ENCODE measurements around the gene EPHA2.
A peak's percentile ranks its signal among the peaks of the same experiment; 100 is the strongest.
"Not testable (repeated sequence)": the region's sequence is repeated elsewhere in the genome, so short reads cannot be mapped to it uniquely, and the experiment has no call there.

The EPHA2 gene

GRCh38 chr1:16155537-16156410 is at the start of gene EPHA2:
EPHA2 (minus strand) TSS chr1:16156069; CDS start chr1:16155932, 137 bp downstream.
- no peak for DNase-seq

- DNase-seq: no peak
Measured at GRCh38 chr1:16205334-16205671, 49.4 kb upstream of the EPHA2 start.

GRCh38 chr1:16204634-16205333 is 48.9 kb upstream of the EPHA2 start:
- peak in 1 of 2 experiments; percentile 19 for DNase-seq

GRCh38 chr1:16204216-16204615 is 48.3 kb upstream of the EPHA2 start:
- no peak for DNase-seq

- DNase-seq: no peak
Measured at GRCh38 chr1:16203550-16203949, 47.7 kb upstream of the EPHA2 start.

GRCh38 chr1:16202281-16203210 is 46.7 kb upstream of the EPHA2 start:
- DNase-seq: no peak

- no peak for DNase-seq
Measured at GRCh38 chr1:16199700-16200099, 43.8 kb upstream of the EPHA2 start.

- DNase-seq: no peak
Measured at GRCh38 chr1:16199157-16199501, 43.3 kb upstream of the EPHA2 start.

- no peak for DNase-seq
Measured at GRCh38 chr1:16198444-16199156, 42.7 kb upstream of the EPHA2 start.

- DNase-seq: no peak
Measured at GRCh38 chr1:16196874-16197273, 41.0 kb upstream of the EPHA2 start.

- not testable (repeated sequence) for DNase-seq
Measured at GRCh38 chr1:16196139-16196538, 40.3 kb upstream of the EPHA2 start.

- no peak for DNase-seq
Measured at GRCh38 chr1:16195518-16195905, 39.6 kb upstream of the EPHA2 start.

- no peak for DNase-seq
Measured at GRCh38 chr1:16191916-16192546, 36.2 kb upstream of the EPHA2 start.

GRCh38 chr1:16191309-16191708 is 35.4 kb upstream of the EPHA2 start:
- no peak for DNase-seq

GRCh38 chr1:16189921-16190621 is 34.2 kb upstream of the EPHA2 start:
- DNase-seq: no peak

GRCh38 chr1:16189003-16189402 is 33.1 kb upstream of the EPHA2 start:
- DNase-seq: no peak

GRCh38 chr1:16187748-16188401 is 32.0 kb upstream of the EPHA2 start:
- peak; percentile 29 to 42 for DNase-seq

GRCh38 chr1:16186655-16187235 is 30.9 kb upstream of the EPHA2 start:
- no peak for DNase-seq

GRCh38 chr1:16184557-16185303 is 28.9 kb upstream of the EPHA2 start:
- no peak for DNase-seq

Data from AML-193 (cell line).